SH-SY5Y (cell line): ENCODE results near the gene NKIRAS2.

ENCODE experiments used
- GATA2 ChIP-seq: IDR thresholded peaks from 2 replicates; pipeline ENCODE4 v1.6.1; 2011; ENCODE audit warnings: mild to moderate bottlenecking, low read depth, low read length
- GATA3 ChIP-seq: IDR thresholded peaks from 2 replicates; pipeline ENCODE4 v1.6.1; 2011; ENCODE audit warnings: low read depth, mild to moderate bottlenecking, low read length, moderate library complexity

The NKIRAS2 gene

DNA sequence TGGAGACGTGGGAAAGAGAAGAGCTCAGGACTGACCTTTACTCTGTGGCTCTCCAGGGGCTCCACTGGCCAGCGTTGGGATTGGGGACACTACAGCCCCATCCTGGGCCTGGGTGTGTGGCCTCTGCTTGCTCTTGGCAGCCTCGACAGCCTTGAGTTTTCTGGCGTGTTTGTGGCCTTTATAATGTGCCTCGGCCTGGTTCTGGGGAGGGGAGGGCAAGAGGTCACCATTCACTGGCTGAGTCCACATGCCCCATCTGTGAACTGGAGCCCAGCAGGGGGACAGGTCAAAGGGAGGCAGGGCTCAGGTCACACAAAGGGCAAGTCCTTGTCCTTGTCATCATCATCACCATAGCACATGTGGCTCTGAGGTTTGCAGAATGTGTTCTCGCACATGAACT lies 11.7 kb downstream of the NKIRAS2 start:
- TF ChIP-seq GATA3, result no peak

DNA sequence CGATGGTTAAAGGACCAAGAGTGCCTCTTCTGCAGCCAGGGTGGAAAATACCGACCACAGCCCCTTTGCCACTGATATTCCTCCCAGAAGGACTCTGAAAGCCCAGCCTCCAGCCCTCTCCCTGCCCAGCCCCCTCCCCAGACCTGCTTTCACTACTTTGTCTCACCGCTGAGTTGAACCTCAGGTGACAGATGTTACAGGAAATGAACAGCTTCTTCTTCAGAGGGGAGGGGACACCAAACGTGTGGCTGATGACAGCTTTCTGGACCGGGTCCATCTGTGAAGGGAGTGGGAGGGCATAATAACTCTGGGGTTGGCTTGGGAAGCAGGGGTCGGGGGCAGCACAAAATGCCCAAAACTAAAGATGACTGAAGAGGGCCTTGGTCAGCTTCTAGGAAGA lies 14.2 kb downstream of the NKIRAS2 start:
- no peak for TF ChIP-seq GATA3
- TF ChIP-seq GATA2, result no peak

DNA sequence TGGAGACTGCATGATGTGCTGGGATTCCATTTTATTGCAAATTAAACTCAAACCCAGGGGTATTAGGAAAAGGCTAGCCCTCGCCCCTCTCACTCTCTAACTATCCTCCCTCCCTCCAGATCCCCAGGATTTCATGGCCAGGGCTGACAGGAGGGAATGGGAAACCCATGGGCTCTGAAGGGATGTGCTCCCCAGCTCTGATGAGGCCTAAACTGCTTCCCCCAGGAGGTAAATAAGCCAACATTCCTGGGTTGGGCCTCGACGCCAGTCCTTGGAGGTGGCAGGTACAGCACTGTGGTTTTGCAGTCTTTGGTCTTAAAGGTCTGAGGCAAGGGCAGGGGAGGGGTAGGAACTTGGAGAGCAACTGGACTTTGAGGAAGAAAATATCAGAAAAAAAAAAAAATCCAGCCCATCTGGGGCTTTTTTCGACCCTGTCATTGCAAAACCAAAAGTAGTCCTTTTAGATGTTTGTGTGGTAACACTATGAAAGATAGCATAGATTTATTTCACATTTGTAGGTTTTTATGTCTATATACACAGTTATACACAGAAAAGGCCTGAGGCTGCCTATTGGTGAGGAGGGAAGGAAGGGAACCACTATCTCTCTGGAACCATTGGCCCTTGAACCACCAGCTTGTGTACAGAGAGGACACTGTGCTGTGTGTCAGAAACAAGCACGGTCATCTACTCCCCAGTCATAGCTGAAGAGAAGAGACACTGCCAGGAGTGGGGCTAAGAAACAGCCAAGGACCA lies 18.5 kb downstream of the NKIRAS2 start:
- TF ChIP-seq GATA2, result no peak
- no peak for TF ChIP-seq GATA3

DNA sequence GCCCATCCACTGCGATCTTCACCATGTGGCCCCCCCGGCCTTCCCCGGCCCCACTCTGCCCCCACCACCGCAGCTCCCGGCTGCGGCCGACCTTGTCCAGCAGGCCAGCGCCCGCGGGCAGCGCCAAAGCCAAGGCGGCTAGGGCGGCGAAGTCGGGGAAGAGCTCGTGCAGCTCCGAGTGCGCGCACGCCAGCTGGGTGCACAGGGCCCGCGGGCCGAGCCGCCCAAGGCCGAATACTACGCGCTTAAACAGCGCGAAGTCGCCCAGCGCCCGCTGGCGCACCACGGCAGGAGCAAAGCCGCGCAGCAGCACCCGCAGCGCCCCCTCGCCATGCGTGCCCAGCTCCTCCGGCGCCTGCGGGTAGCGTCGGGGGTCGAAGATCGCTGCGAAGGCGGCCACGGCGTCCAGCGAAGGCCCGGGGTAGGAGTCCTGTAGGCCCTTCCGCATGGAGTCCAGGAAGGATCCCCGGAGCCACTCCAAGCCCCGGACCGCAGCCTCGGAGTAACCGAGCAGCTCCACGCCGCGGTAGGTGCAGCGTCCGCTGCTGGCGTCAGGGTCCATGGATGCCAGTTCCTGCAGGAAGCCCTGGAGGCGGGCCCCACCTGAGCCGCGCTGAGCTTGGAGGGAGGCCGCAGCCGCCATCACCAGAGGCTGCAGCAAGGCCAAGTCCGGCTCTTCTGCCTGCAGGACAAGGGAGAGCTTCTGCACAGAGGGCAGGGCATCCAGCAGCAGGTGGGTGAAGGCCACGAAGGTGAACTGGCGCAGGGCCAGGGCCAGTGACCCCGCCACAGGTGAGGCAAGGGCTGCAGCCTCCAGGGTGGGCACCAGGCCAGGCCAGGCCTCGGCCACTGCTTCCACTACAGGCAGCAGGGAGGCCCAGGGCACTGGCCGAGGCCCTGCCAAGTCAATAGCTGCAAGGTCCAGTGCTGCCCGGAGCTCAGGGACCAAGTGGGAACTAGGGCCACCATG lies 20.2 kb downstream of the NKIRAS2 start:
- TF ChIP-seq GATA2 (no peak), GATA3 (no peak)

DNA sequence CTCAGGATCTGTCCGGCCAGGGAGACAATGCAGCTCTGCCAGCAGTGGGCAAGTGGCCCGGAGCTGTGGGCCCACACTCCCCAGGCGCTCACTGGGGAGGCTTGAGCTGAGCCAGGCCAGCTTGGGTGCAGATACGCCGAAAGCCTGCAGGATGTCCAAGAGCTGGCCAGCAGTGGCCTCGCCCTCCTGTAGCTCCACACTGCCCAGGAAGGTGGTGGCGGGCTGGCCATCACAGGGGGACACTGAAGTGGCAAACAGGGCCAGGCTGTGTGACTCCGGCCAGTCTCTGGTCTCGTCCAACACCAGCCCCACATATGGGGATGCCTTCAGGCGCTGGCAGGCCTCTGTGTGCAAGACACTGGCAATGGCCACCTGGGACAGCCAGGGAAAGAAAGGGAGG lies 20.9 kb downstream of the NKIRAS2 start:
- TF ChIP-seq GATA2 (no peak), GATA3 (no peak)

DNA sequence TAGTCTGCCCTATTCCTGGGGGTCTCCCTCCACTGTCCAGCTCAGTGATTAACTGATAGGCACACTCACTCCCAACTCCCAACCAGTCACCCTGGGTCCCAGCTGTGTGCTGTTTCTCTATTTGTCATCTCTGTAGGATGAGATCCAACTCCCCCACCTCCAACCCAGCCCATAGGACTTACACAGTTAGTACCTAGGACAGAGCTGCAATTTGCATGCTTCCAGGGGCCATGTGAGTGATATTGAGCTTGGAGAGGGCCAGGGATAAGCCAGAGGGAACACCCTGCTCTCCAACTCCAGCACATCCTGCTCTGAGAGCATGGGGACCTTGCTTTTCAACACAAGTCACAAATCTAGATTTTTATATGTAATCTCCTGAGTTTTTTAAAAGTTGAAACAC lies 21.7 kb downstream of the NKIRAS2 start:
- no peak for TF ChIP-seq GATA2
- TF ChIP-seq GATA3, result no peak

DNA sequence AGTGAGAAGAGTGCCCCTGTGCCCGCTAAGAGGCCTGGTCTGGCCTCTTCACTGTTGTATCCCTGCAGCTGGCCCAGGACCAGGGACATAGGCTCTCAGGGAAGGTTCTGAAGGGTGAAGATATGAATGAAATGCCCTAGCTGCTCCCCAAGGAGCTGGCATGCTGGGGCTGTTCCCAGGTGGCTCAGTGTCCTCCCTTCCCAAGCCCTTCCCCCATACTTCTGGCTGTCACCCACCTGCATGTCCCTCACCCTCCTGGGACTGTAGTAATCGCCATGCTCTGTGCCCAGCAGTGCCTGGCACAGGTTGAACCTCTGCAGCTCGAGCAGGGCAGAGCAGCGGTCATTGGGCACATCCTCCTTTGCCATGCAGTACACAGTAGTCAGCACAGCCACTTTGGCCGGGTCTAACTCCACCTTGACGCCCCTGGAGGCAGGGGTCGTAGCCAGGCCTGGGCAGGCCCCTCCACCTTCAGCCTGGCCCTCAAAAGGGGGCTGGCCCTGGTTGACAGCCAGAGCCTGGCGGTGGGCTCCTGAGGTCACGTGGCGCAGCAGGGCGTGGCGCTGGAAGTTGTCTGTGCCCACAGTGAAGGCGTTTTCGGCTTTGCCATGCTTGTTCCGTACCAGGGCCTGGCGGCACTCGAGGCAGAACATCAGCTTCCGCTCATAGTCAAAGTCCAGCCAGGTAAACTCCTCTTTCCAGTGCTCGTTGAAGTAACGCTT lies 22.9 kb downstream of the NKIRAS2 start:
- TF ChIP-seq GATA3, result no peak
- no peak for TF ChIP-seq GATA2

DNA sequence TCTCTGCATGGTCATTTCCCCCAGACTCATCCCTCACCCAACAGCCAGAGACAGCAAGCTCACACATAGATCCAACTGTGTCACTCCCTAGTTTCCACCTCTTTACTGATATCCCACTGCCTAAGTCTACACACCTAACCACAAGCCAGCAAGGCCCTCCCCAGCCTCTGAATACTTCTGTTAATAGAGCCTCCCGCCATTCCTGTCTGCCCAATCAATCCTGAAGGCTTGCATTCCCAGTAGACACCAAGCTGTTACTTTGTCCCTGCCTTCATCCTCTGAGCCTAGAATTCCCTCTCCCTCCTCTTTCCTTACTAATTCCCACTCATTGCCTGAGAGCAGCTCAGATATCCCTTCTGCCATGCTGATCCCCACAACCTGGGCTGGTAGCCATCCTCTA lies 25.8 kb downstream of the NKIRAS2 start:
- TF ChIP-seq GATA3 (no peak), GATA2 (no peak)

DNA sequence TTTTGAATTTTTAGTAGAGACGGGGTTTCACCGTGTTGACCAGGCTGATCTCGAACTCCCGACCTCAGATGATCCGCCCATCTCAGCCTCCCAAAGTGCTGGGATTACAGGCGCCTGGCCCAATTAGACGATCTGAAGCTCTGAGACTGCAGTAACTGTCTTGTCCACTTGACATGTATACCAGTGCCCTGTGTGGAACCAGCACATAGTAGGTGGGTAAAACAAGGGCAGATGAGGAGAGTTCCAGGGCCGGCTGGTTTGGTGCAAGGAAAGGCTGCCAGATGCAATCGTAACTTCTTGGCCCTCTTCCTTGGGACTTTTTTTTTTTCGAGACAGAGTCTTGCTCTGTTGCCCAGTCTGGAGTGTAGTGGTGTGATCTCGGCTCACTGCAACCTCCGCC lies 27.5 kb downstream of the NKIRAS2 start:
- no peak for TF ChIP-seq GATA2
- no peak for TF ChIP-seq GATA3

DNA sequence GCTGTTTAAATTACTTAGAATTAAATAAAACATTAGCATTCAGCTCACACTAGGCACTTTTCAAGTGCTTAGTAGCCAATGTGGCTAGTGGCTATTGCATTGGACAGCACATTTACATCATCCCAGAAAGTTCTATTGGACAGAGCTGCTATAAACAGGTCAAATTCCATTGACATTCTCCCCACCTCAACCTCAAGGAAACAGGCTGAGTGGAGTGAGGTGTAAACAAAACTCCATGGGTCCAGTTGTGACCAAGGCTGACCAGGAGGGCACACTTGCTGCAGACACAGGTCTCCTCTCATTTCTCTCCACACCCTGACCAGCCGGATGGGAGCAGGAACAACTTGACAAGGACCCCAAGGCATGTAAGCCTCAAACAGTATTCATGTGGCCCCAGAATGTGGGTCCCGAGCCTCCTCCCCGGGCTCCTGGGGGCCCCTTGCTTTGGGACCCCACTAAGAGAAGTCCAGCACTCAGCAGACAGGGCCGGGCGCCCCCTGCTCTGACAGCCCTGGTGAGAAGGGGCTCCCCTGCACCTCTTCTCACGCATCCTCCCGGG lies 30.0 kb downstream of the NKIRAS2 start:
- TF ChIP-seq GATA2 (no peak), GATA3 (no peak)

DNA sequence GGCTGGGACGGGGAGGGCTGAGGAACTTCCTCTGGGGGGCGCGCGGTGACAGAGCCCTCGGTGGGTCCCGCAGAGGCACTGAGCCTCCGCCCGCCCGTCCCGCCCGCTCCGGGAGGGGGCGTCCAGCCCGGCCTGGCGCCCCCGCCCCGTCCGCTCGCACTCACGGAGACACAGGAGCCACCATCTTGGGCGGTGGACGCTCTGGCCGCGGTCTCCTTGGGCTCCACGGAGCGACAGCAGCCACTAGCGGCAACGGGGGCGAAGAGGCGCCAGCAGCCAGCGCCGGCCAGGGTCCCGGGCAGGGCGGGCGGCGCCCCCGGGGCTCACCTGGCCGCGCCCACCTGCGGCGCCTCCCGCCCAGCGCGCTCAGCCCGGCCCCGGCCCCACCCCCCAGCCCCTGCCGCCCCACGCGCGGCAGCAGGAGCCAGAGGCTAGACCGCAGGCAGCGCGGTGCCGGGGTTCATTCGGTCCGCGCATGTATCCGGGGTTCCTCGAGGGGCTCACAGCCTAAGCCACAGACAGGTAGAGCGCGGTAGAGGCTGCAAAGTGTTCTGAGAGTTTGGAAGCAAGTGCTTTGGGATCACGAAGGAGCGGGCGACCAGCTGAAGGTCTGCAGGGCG lies 30.6 kb downstream of the NKIRAS2 start, which contains the start of gene C17orf113:
TSS of gene C17orf113 (minus strand) at position 209 of the 620 bp plus-strand sequence. CDS start 7,225 bp downstream, outside the sequence.
- no peak for TF ChIP-seq GATA2
- no peak for TF ChIP-seq GATA3

DNA sequence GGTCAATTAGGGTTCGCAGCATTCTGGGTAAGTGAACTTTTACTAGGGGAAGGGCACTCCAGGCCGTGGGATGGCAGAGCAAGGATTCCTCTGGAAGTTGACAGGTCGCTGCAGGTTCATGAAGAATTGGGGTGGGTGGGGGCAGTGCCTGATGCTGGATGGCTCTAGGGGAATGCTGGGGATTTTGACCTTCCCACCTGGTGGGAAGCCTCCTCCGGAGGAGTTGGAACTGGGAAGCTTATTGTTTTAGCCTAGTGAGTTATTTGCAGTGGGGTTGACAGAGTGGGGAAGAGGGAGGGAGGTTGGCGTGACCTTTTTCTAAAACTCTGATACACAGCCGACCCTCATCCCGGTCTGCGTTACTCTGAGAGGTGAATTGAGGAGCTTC lies 31.1 kb downstream of the NKIRAS2 start:
- TF ChIP-seq GATA2 (no peak), GATA3 (no peak)

DNA sequence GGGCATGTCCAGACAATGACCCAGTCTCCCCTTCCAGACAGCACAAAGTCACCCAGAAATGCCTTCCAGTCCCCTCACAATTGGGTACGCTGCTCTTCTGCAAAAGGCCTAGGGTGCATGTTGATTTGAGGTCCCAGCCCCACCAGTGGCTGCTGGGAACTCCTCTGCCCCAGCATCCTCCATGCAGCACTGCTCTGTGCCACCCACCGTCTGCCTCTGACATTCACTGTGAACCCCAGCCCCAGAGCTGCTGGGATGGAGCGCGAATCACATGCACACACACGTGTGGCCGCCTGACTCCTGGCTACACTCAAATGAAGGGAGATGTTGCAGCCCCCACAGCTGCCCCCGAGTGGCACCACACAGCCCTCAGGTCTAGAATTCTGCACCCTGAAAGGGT lies 31.8 kb downstream of the NKIRAS2 start:
- no peak for TF ChIP-seq GATA2
- no peak for TF ChIP-seq GATA3
